Measurements from ENCODE around the gene PNCK.

PNCK gene

DNA sequence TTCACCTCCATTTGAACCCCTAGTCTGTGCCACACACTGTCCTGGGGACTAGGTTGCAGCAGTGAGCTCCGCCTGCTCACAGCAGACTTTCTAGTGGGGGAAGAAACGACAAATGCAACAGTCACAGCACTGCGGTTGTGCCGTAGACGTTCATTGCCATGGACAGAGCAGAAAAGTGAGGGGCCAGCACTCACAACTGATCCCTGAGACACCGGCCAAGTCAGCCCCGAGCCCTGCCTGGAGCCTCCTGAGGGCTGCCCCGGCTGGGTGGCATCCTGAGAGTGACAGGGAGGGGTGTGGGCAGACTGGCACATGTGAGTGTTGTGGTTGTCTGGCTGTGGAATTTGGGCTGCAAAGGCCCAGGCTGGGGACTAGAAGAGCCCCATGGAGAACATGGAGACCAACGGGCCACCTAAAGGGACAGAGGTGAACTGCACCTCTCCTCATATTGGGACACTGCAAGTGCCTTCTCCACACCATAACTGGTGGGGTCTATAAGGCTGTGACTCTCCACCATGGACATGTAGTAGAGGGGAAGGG, 22.0 kb downstream of the PNCK start:
- DNase-seq, result peak in 1 of 2 experiments; percentile 32

DNA sequence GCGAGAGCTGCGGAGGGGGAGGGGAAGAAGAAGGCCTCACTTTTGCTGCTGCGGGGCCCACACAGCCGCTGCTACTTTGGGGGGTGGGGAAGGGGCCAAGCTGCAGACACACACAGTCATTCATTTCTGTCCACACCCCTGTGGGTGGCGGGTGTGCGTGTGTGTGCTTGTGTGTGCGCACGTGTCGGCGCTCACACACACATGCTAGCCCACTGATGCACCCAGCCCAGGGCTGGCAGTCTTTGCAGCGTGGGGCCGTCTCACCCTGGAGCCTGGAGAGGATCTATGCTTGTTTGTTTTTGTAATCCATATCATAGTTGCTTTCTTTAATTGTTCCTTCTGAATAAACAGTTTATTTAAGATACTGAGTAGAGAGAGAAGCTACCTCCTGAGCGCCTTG, 22.7 kb downstream of the PNCK start:
- peak in 1 of 2 experiments; percentile 4 for DNase-seq

DNA sequence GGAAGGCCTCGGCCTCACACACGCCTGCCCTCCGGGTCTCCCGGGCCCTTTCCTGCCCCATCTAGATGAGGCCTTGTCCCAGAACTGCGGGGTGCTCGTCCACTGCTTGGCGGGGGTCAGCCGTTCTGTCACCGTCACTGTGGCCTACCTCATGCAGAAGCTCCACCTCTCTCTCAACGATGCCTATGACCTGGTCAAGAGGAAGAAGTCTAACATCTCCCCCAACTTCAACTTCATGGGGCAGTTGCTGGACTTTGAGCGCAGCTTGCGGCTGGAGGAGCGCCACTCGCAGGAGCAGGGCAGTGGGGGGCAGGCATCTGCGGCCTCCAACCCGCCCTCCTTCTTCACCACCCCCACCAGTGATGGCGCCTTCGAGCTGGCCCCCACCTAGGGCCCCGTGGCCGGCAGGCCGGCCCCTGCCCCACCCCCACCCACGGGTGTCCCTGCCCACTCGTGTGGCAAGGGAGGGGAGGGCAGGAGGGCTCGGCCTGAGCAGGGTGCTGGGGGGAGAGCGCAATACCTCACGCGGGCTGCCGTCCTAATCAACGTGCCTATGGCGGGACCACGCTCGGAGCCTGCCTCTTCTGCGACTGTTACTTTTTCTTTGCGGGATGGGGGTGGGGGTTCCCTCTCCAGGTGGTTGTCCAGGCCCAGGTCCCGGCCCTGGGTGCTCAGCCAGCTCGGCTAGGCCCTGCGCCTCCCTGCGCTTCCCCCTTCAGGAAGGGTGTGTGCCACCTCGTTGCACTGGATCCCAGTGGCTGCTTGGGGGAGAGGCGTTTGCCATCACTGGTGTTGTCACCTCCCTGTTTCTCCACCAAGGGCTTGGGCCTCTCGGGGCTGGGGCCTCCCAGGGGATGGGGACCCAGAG, 23.5 kb downstream of the PNCK start:
- peak in 1 of 2 experiments; percentile 8 for DNase-seq

DNA sequence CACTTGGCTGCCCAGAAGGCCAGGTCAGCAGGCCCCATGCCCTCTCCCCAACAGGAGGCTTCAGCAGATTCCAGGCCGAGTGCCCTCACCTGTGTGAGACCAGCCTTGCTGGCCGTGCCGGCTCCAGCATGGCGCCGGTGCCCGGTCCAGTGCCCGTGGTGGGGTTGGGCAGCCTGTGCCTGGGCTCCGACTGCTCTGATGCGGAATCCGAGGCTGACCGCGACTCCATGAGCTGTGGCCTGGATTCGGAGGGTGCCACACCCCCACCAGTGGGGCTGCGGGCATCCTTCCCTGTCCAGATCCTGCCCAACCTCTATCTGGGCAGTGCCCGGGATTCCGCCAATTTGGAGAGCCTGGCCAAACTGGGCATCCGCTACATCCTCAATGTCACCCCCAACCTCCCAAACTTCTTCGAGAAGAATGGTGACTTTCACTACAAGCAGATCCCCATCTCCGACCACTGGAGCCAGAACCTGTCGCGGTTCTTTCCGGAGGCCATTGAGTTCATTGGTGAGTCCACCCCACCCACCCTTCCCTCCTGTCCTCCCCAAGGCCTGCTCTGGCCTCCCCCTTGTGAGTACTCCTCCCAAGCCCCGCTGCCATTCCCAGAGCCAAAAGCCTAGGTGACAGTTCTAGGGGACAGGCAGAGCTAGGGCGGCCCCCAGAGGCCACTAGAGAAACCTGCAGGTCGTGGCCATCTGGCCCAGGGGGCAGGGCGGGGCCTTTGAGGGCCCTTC, 24.3 kb downstream of the PNCK start:
- DNase-seq, result peak; percentile 58 to 59

DNA sequence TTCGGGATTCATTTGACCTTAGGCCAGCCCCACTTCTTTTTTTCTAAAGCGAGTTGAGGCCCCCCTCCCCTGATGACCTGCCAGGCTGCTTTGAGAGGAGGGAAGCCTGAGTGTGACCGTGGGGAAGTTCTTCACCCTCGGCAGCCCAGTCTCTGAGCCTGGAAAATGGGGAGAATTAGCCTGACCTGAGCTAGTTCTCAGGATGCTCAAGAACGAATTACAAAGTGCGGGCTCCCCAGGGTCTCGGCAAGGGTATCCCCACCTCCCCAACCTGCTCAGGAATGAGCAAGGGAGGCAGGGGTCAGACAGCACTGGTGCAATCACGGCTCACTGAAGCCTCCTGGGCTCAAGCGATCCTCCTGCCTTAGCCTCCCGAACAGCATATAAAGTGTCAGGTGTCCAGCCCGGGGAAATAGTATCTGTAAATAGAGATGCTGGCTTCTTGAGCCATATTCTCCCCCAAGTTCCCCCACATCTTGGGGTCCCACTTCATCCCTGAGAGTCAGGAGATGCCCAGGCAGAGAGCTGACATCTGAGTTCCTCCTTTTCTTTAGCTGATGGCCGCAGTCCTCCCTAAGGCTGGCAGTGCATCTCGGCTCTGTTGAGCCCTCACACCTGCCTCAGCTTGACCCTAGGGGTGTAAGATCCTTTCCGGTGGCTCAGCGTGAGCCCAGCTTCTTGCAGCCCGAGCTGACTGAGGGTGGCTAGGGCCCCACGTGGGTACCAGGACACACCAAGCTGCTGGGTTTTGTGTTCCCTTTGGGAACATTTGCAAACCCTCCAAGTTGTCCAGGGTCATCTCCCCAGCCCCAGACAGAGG, 25.0 kb downstream of the PNCK start:
- DNase-seq, result peak; percentile 14 to 16

DNA sequence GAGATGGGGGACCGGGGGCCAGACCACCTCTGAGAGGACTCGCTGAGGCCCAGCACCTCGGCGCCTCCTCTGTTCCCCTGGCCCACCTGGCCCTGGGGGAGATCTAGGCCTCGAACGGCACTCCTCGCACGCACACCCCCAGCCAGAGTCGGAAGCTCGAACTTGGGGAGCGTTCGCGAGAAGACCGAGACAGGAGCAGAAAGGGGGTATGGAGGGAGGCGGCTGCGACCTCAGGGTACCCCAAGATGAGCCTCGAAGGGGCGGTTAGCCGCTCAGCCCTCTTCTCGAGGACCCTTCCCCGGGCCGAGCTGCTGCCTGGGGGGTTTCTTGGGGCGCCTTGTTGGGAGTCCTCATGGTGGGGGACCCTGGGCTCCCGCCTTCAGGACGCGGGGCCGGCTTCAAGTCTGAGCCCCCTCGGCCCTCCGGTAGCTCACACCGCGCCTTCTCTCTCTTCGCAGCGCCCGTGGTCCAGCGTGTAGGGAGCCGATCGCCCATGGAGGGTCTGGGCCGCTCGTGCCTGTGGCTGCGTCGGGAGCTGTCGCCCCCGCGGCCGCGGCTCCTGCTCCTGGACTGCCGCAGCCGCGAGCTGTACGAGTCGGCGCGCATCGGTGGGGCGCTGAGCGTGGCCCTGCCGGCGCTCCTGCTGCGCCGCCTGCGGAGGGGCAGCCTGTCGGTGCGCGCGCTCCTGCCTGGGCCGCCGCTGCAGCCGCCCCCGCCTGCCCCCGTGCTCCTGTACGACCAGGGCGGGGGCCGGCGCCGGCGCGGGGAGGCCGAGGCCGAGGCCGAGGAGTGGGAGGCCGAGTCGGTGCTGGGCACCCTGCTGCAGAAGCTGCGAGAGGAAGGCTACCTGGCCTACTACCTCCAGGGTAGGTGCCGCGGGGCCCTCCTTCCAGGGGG, 25.9 kb downstream of the PNCK start:
- DNase-seq, result peak; percentile 19 to 20

DNA sequence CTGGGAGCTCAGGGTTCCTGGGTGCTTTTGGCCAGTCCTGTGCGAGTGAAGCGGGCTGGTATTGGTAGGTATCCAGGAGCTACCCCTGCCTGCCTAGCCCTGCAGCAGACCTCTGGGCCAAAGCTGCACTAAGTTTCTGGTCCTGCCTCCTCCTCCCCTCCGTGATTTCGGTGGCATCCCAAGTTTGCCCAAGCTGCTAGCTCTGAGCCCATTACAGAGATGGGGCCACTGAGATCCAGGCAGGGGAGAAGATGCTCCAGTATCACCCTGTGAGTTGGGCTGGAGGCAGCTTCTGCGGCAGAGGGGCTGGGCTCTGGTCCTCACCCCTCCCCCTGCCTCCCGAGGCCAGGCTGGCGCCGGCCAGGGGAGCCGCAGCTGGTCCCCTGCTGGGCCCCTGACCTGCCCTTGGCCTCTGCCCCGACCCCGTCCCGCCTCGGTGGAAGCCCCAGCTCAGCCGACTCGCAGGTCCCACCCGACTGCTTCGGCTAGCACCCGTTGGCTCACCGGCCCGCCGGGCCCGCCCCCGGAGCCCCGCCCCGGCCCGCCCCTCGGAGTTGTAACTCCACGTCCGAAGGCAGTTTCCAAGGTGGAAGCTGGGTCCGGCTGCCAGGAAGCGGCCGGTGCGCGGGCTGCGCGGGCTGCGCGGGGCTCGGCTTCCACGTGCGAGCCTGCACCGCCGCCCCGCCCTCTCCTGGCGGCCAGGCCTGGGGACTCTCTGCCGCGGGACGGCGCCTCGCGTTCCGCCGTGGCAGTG, 26.8 kb downstream of the PNCK start, which contains the start of gene DUSP9:
Gene DUSP9, plus strand, starts transcription at position 584 of the 754 bp plus-strand sequence. CDS start 751 bp downstream, outside the sequence.
- peak; percentile 22 to 36 for DNase-seq

DNA sequence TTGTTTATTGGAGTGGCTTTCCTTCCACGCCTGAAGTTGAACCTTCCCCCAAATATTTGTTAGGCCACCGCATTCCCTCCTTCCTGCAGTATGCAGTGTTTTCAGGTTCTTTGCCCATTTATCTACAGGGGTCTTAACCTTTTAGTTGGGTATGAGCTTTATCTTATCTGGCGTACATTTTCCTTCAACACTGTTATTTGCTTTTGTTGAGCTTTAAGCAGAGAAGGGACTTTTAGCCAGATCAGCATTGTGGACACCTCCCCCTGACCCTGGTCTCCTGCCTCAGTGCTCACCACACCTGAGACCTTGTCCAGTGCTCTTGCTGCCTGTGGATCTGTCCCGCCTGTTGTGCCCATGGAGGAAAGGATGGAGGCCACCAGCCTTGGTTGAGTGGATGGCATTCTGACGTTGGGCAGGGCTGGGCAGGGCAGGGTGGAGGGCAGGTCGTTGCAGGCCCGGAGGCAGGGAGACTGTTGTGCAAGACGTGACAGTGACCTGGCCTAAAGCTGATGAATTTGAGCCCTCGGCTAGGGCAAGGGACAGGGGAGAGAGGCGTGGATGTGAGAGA, 27.6 kb downstream of the PNCK start:
- DNase-seq, result no peak

DNA sequence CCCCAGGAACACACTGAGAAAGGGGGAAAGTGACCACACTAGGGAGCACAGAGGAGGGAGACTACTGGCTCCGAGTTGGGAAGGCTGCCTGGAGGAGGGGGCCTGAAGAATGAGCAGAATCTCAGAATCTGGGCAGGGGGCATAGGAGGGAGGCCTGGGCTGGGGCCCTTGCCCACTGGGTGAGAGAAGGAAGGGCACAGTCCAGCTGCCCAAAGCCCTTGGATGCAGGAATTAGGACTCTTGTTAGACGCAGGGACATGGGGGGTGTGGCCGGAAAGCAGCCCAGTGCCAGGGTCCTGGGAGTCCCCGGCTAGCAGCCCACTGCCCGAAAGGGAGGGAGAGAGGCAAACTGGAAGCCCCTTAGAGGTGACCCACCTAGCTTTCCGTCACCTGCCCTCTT, 28.5 kb downstream of the PNCK start:
- no peak for DNase-seq

DNA sequence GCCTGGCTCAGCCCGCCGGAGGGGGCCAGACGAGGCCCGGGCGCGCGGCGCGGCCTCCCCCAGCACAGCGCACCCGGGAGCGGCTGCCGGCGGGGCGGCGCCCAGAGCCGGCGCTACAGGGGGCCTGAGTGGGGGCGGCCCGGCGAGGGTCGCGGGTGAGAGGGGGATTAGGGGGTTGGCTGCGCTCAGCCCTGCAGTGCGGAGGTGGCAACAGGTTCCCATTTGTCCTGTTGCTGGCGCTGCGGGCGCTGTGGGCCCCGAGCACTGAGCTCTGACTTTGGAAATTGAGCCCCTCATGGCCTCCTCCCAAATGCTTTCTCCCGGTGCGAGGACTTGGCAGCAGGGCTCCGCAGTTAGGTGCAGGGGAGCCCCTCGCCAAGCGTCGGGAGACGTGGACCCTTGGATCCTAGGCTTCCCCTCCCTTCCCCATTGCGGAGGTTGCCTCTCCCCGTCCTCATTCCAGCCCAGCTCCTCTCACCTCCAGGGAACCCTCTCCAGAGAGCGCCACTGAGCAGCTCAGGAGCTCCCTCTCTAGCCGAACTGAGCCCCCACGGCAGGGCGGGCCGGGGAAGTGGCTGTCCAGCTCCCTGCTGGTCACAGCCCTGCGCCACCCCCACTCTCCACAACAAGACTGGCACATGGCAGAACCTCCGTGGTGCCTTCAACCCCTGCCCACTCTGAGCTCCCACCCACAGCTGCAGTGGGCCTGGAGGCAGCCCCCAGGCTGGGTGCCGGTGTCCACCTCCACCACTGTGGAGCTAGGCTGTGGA, 29.1 kb downstream of the PNCK start:
- DNase-seq, result no peak

DNA sequence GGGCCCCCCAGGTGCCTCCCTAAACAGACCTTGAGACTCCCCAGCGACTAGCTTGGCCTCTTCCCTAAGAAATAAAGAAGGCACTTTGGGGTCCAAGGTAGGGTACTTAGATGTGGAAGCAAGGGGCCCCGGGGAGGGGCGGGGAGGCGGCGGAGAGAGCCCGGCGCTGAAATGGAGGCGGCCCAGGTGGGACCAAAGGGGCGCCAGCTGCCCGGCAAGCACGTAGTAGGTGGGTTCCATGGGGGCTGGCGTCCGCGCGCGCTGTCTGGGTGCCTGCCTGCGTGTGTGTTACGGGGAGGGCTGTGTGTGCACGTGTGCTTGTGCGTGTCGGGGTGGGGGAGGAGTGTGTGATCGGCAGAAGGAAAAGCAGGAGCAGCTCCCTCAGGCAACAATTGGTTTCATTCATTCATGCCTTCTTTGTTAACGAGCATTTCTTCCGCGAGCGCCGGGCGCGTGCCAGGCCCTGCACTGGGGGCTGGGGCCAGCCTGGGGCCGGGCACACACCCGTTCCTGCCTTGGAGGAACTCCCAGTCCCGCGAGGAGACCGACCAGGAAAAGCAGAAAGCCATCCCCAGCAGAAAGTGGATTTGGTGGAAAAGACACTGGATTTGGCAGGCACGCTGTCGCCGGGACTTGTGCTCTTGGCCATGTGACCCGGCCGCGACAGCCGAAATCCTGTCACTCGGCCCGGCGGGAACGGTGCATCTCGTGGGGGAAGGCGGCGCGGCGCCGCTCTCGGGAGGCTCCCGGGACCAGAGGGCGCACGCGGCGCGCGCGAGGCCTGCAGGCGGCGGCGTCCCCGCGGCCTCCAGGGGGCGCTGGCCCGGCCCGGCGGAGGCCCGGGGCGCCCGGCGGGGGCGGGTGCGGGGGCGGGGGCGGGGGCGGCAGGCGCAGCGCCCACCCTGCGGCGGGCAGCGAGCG, 29.9 kb downstream of the PNCK start:
- no peak for DNase-seq

DNA sequence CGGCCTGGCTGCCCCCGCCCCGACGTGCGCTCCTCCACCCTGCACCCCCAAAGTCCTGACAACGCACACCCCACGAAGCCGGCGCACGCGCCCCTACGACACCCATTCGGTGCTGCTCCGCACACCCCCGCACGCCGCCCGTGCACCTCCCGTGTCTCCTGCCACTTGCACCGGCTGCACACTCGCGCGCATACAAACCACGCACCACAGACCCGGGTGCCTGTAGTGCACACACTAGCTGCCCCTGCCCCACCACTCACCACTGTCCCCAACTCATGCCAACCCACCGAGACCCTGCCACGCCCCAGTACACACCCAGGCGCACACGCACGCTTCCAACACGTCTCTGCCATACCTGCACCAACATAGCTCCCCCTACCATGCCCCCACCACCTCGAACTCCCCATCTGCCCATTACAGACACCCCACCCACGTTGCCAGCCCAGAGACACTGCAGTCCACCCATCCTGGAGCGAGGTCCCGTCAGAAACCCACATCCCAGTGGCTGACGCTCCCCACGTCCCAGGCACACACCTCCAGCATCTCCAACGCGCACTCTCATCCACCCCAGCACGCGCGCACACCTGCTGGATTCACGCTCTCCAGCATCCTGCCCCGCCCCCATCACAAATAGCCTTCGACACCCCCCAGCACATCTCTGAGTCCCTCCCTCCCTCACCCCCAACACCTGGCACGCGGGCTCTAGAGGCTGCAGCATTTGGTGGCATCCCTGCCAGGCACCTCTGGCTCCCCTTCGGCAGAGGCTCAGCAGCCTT, 30.8 kb downstream of the PNCK start:
- DNase-seq, result no peak

DNA sequence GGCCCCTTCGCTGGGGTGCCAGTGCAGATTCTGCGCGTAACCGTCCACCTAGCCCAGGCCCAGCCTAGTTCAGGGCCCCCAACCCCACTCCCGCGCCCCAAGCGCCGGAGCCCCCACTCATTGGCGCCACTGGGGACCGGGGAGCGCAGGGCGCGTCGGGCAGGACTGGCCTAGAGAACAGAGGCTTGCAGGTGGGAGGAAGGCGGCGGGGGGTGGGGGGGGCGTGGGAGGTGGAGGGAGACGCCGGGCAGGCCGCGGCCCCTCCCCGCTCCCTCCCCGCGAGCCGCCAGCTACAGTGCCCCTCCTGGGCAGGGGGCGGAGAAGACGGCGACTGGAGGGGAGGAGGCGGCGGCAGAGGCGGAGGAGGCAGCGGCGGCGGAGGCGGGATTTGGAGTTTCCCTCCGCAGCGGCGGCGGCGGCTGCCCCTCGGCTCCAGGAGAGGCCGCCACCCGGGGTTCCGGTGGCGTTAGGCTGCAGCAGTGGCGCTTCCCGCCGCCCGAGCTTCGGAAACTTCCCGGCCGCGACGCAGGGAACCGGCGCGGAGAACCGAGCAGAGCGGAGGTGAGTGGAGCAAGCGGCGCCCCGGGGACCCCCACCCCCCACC, 31.5 kb downstream of the PNCK start:
- no peak for DNase-seq

DNA sequence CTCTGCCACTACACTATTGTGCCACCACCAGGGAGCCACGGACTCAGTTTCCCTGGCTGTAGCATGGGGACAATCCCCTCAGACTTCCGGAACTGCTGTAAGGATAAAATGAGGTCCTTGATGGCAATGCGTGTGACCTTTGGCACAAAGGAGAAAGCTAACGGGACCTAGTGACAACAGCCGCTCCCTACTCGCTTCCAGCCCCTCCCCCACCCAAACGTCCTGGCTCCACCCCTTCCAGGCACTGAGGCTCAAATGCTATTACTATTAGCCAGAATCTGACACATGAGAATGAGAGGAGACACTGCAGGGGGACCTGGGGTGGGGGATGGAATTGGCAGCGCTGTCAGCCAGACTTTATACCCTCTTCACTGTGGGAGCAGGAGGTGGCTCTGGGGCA, 32.0 kb downstream of the PNCK start:
- DNase-seq, result no peak

DNA sequence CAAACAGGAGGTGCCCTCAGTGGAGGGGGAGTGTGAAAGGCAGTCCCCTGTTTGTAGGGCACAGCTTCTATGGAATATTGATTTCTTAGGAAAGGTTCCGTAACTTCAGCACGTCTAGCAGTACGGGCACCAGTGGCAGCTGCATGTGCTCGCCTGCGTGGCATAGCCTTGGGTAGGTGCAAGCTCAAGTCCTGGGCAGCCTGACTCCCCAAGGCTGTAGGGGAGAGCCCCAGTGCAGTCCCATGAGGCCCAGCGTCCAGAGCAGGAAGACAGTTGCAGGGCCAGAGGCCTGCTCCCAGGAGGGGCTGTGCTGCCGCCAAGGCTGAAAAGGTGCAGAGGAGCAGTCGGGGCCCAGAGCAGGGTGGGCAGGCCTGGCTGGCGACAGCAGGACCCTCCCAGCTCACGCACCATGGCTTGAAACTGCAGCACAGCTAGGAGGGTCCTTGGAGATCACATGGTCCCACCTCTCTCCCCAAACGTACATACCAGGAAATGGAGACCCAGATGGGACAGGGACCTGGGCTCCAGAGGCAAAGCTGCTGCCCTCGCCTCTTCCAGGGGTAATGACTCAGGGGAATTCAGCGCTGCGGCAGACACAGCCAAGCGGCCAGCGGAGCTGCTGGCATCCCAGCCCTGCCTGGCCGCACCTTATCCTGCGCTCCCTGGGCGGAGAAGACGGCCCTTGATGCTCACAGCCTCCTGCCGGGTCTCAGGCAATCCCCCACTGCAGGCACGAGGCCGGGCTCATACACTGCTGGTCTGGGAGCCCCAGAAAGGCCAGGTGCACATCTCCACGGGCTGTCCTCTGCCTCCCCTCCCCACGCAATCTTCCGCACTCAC, 32.7 kb downstream of the PNCK start:
- DNase-seq, result no peak

DNA sequence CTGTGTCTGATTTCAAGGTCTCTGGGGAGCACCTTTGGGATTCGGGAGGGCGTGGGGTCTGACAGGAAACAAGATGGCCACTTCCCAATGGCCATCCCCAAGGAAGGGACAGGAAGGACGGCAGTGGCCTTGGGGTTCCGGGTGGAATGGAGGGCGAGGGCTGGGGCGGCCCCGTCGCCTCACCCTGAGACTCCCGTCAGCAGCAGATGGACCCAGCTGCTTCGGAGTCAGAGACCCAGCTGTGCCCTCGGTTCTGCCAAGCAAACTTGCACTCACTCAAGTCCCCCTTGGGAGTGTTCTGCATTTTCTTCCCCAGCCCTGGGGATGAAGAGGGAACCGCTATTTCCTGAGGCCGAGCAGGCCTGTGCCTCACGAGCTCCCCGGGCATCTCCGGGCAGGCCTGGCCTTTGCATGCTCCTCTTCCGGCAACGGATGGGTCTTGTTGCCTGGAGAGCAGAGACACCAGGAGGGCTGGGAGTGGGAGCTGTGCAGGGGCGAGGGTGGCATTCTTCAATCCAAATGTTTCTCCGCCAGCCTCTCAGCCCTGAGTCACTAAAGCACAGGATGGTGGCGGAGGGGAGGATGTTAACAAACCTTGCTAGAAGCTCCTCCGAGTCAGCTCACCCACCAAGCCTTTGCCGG, 33.4 kb downstream of the PNCK start:
- no peak for DNase-seq

All from activated T-cell treated with anti-CD3 and anti-CD28 coated beads, Interleukin-2, amount 50 U/mL, for 48 hours (primary cell).